H1 (cell line): ENCODE data around the gene PRAMEF5. TPM values are rescaled to one million over a fixed set of nuclear protein-coding genes. Genes with fewer than 3 reads are reported as not detected.
"Not testable (repeated sequence)": the region's sequence is repeated elsewhere in the genome, so short reads cannot be mapped to it uniquely, and the experiment has no call there.

Source experiments
- CTCF ChIA-PET: fragments of 300-600 bp; sonication (Branson Sonifier 250); formaldehyde crosslinking; loops from one replicate; lab custom pipeline; 2021; ENCODE audit not compliant: partially characterized antibody; lab: Charles Lee
- POLR2A ChIA-PET: fragments of 300-600 bp; sonication (Branson Sonifier 250); formaldehyde crosslinking; loops from one replicate; lab custom pipeline; 2021; ENCODE audit warnings: inconsistent platforms; ENCODE audit not compliant: partially characterized antibody; lab: Charles Lee
- DNase-seq, 2 experiments: peaks; one replicate each; pipeline versions ENCODE4 v3.0.0 to v3.0.0-alpha.2; 2010 to 2022; ENCODE audit warnings: low spot score in 2 of 2, low read depth in 1 of 2, mixed read lengths in 1 of 2
- FAIRE-seq: peaks from 2 replicates; lab custom pipeline; 2011; peaks lifted over from hg19 to GRCh38; lab: Jason Lieb, UNC
- H2AFZ ChIP-seq: 2 replicates; pipeline ENCODE4 v1.8.1; 2012; ENCODE audit warnings: low read length, inconsistent platforms
- H2AK5ac ChIP-seq: 2 replicates; pipeline ENCODE4 v1.6.1; 2013; ENCODE audit warnings: low read depth, low read length
- H2BK120ac ChIP-seq: replicated peaks from 2 replicates; pipeline ENCODE3; 2013; ENCODE audit warnings: low read depth, low read length, inconsistent platforms
- H2BK12ac ChIP-seq: 2 replicates; pipeline ENCODE4 v1.6.1; 2013; ENCODE audit warnings: low read depth, low read length
- H2BK15ac ChIP-seq: 2 replicates; pipeline ENCODE4 v1.6.1; 2013; ENCODE audit warnings: low read length
- H2BK20ac ChIP-seq: 2 replicates; pipeline ENCODE4 v1.6.1; 2013; ENCODE audit warnings: low read length
- H2BK5ac ChIP-seq: 2 replicates; pipeline ENCODE4 v1.6.1; 2013; ENCODE audit warnings: low read depth, low read length
- H3K14ac ChIP-seq: 2 replicates; pipeline ENCODE4 v1.6.1; 2013; ENCODE audit warnings: inconsistent platforms; ENCODE audit not compliant: insufficient read length
- H3K18ac ChIP-seq: 2 replicates; pipeline ENCODE4 v1.6.1; 2013; ENCODE audit warnings: low read length; ENCODE audit errors: extremely low read depth
- H3K23ac ChIP-seq: 2 replicates; pipeline ENCODE4 v1.6.1; 2013; ENCODE audit warnings: inconsistent platforms; ENCODE audit not compliant: insufficient read length
- H3K23me2 ChIP-seq: 2 replicates; pipeline ENCODE4 v1.6.1; 2013; ENCODE audit warnings: low read depth, low read length
- H3K27ac ChIP-seq: 2 replicates; pipeline ENCODE4 v1.6.1; 2011; ENCODE audit warnings: low read depth, low read length, inconsistent platforms
- H3K27me3 ChIP-seq, 4 experiments: replicated peaks in 1 of 4; 1 replicate in 1 of 4; 2 replicates in 3 of 4; pipeline versions ENCODE4 v1.6.1 to v1.8.1; 2011 to 2013; ENCODE audit warnings: low read length in 3 of 4, mild to moderate bottlenecking in 3 of 4, inconsistent platforms in 2 of 4, mixed read lengths in 2 of 4, moderate library complexity in 1 of 4; ENCODE audit not compliant: control insufficient read depth in 3 of 4, insufficient read depth in 3 of 4; ENCODE audit errors: extremely low read depth in 1 of 4
- H3K36me3 ChIP-seq, 4 experiments: 2 replicates each; pipeline versions ENCODE4 v1.6.1 to v1.8.1; 2011 to 2013; ENCODE audit warnings: mild to moderate bottlenecking in 4 of 4, low read length in 3 of 4, moderate library complexity in 2 of 4, control low read depth in 1 of 4, inconsistent platforms in 1 of 4; ENCODE audit not compliant: insufficient read depth in 4 of 4, control insufficient read depth in 2 of 4
- H3K4ac ChIP-seq: replicated peaks from 2 replicates; pipeline ENCODE3; 2013; ENCODE audit warnings: low read length, low read depth, mixed read lengths, inconsistent platforms; ENCODE audit not compliant: insufficient read length
- H3K4me1 ChIP-seq, 4 experiments: replicated peaks in 1 of 4; 1 replicate in 1 of 4; 2 replicates in 3 of 4; pipeline versions ENCODE4 v1.6.1 to v1.8.1; 2011 to 2013; ENCODE audit warnings: low read length in 3 of 4, inconsistent platforms in 2 of 4, mixed read lengths in 1 of 4; ENCODE audit not compliant: insufficient read depth in 4 of 4, control insufficient read depth in 3 of 4
- H3K4me2 ChIP-seq, 2 experiments: 2 replicates each; pipeline versions ENCODE4 v1.6.1 to v1.8.1; 2011 to 2013; ENCODE audit warnings: low read depth in 2 of 2, low read length in 2 of 2, control low read depth in 1 of 2, inconsistent platforms in 1 of 2, mild to moderate bottlenecking in 1 of 2; ENCODE audit not compliant: insufficient read depth in 1 of 2
- H3K4me3 ChIP-seq, 4 experiments: fragments of 200-600, 300-600 bp in 1 of 4; sonication (generic), shearing (Covaris generic), sonication (Bioruptor Twin) in 1 of 4; 2 replicates each; pipeline versions ENCODE4 v1.5.1 to v1.8.1; 2011 to 2016; ENCODE audit warnings: low read length in 4 of 4, low read depth in 3 of 4, control low read depth in 2 of 4, inconsistent platforms in 2 of 4, mild to moderate bottlenecking in 2 of 4, mixed read lengths in 1 of 4, moderate library complexity in 1 of 4; ENCODE audit not compliant: insufficient read depth in 2 of 4; ENCODE audit errors: extremely low read depth in 1 of 4
- H3K56ac ChIP-seq: replicated peaks from 2 replicates; pipeline ENCODE3; 2013; ENCODE audit warnings: low read depth, mild to moderate bottlenecking, mixed read lengths, low read length, inconsistent platforms; ENCODE audit not compliant: insufficient read length
- H3K79me1 ChIP-seq: 2 replicates; pipeline ENCODE4 v1.6.1; 2013; ENCODE audit warnings: low read depth, low read length, control low read depth
- H3K79me2 ChIP-seq, 2 experiments: 2 replicates each; pipeline versions ENCODE4 v1.6.1 to v1.8.1; 2012 to 2013; ENCODE audit warnings: low read length in 2 of 2, mild to moderate bottlenecking in 2 of 2, inconsistent platforms in 1 of 2; ENCODE audit not compliant: insufficient read depth in 2 of 2, control insufficient read depth in 1 of 2
- H3K9ac ChIP-seq, 4 experiments: replicated peaks in 1 of 4; 1 replicate in 1 of 4; 2 replicates in 3 of 4; pipeline versions ENCODE4 v1.6.1 to v1.8.1; 2011 to 2013; ENCODE audit warnings: low read depth in 3 of 4, low read length in 3 of 4, control low read depth in 2 of 4, mild to moderate bottlenecking in 2 of 4, moderate library complexity in 2 of 4, inconsistent platforms in 1 of 4; ENCODE audit errors: extremely low read depth in 1 of 4
- H3K9me3 ChIP-seq, 2 experiments: 2 replicates each; pipeline versions ENCODE4 v1.6.1 to v1.8.1; 2012 to 2013; ENCODE audit warnings: mild to moderate bottlenecking in 2 of 2, moderate library complexity in 2 of 2, control low read depth in 1 of 2, inconsistent platforms in 1 of 2, low read depth in 1 of 2, low read length in 1 of 2, mixed read lengths in 1 of 2; ENCODE audit not compliant: insufficient read depth in 2 of 2
- H4K20me1 ChIP-seq, 2 experiments: replicated peaks in 1 of 2; 2 replicates each; pipeline versions ENCODE3 to v1.8.1; 2011 to 2013; ENCODE audit warnings: inconsistent platforms in 2 of 2, low read length in 2 of 2, mild to moderate bottlenecking in 1 of 2; ENCODE audit not compliant: insufficient read depth in 2 of 2, control insufficient read depth in 1 of 2
- H4K5ac ChIP-seq: 2 replicates; pipeline ENCODE4 v1.6.1; 2013; ENCODE audit warnings: low read length, low read depth, mixed read lengths, inconsistent platforms; ENCODE audit not compliant: insufficient read length
- H4K8ac ChIP-seq: 2 replicates; pipeline ENCODE4 v1.8.0; 2013; ENCODE audit warnings: mild to moderate bottlenecking, moderate library complexity, low read length, inconsistent platforms; ENCODE audit not compliant: insufficient read depth; ENCODE audit errors: extremely low read depth
- H4K91ac ChIP-seq: replicated peaks from 2 replicates; pipeline ENCODE3; 2013; ENCODE audit warnings: low read length, mixed read lengths, inconsistent platforms; ENCODE audit not compliant: insufficient read length
- WGBS, 2 experiments: shearing (Covaris generic) in 1 of 2; methylation state at CpG; one replicate each; pipeline versions ENCODE4 v1.1.6 to v1.1.7; 2013 to 2015; ENCODE audit warnings: low lambda C conversion rate in 2 of 2, mixed read lengths in 2 of 2, inconsistent platforms in 1 of 2, low coverage in 1 of 2, missing lambda C conversion rate in 1 of 2; ENCODE audit not compliant: insufficient replicate concordance in 2 of 2, insufficient coverage in 1 of 2, insufficient read length in 1 of 2; ENCODE audit errors: extremely low coverage in 1 of 2, missing lambda C conversion rate in 1 of 2; 5-methylcytosine and 5-hydroxymethylcytosine counted together
- polyA plus RNA-seq, 7 experiments: library from polyadenylated mRNA; depleted of rRNA in 3 of 7; stranded (reverse) in 5 of 7; unstranded in 2 of 7; fragments of >200 nt in 5 of 7; fragments of 200-250 nt in 2 of 7; gene quantifications; 1 replicate in 5 of 7; 2 replicates in 1 of 7; 4 replicates in 1 of 7; pipeline versions ENCODE4 v1.2.1 to v1.2.3, GENCODE V29; 2011 to 2013; ENCODE audit warnings: missing spikeins in 2 of 7, mixed read lengths in 2 of 7
- total RNA-seq: library from RNA; stranded (reverse); fragmentation: NEBNext Ultra II Directional; extraction: Animal tissue kit (Norgen Biotek cat#: 25700); gene quantifications from 2 replicates; pipeline ENCODE4 v1.2.1, GENCODE V29; 2021

Gene PRAMEF5
- total and polyA plus RNA-seq, 2 of the 8 experiments (the other 6 are each of a cell fraction or from before 2014, with no cell fraction given): not detected

- H3K4ac ChIP-seq, H2BK15ac ChIP-seq, H3K4me3 ChIP-seq, H2BK5ac ChIP-seq, H3K18ac ChIP-seq, H4K8ac ChIP-seq, H3K79me2 ChIP-seq, H3K56ac ChIP-seq, H3K27me3 ChIP-seq, H3K27ac ChIP-seq, H2BK120ac ChIP-seq, POLR2A ChIA-PET, H4K5ac ChIP-seq, FAIRE-seq, H3K9ac ChIP-seq, H2BK20ac ChIP-seq, H4K20me1 ChIP-seq, H3K4me2 ChIP-seq, H3K36me3 ChIP-seq, H3K4me1 ChIP-seq, H3K14ac ChIP-seq, H3K23me2 ChIP-seq, H3K9me3 ChIP-seq, H4K91ac ChIP-seq, CTCF ChIA-PET, H2BK12ac ChIP-seq, H2AK5ac ChIP-seq, DNase-seq, H3K79me1 ChIP-seq, H3K23ac ChIP-seq, H2AFZ ChIP-seq: not testable (repeated sequence)
- 80% methylated on average over 1 of the region's 6 CpGs; no CpG with 5 or more reads in 1 of the 2 experiments for WGBS, 2 experiments
Measured at GRCh38 chr1:13277016-13277415, 23.0 kb downstream of the PRAMEF5 start.

DNA sequence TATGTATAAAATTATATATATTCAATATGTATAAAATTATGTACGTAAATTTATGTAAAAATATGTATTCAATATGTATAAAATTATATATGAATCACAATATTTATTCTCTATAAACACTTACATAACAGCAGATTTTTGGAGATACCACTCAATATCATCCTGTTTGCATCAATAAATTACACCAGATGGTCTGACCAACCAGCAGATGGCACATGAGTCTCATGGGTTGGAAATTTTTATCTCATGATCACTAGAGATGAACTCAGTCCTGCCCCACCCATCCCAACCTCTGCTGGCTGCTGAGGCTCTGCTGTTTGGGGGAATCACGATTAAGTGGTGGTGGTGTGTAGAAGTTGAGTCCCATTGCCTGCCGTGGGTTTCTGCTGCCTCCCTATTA is 25.6 kb downstream of the PRAMEF5 start:
- H3K23me2 ChIP-seq, FAIRE-seq, H4K20me1 ChIP-seq, H2AFZ ChIP-seq, H3K79me1 ChIP-seq, H2AK5ac ChIP-seq, H3K9me3 ChIP-seq, H3K36me3 ChIP-seq, POLR2A ChIA-PET, H2BK5ac ChIP-seq, H3K79me2 ChIP-seq, H2BK12ac ChIP-seq, H3K14ac ChIP-seq, H3K4ac ChIP-seq, H3K4me2 ChIP-seq, H3K9ac ChIP-seq, CTCF ChIA-PET, H4K91ac ChIP-seq, H3K27ac ChIP-seq, H3K56ac ChIP-seq, H3K4me3 ChIP-seq, H3K27me3 ChIP-seq, H3K4me1 ChIP-seq, H2BK120ac ChIP-seq, H4K8ac ChIP-seq, H2BK15ac ChIP-seq, H4K5ac ChIP-seq, DNase-seq, H3K18ac ChIP-seq, H2BK20ac ChIP-seq, H3K23ac ChIP-seq: not testable (repeated sequence)
- 80% methylated on average over 1 of the region's 3 CpGs; no CpG with 5 or more reads in 1 of the 2 experiments for WGBS, 2 experiments
